Head of caudate nucleus (tissue), 42 donors: ENCODE measurements around the gene KRTAP5-3.
"Not testable (repeated sequence)": the region's sequence is repeated elsewhere in the genome, so short reads cannot be mapped to it uniquely, and the experiment has no call there.

Source experiments
- DNase-seq, 42 donors: peaks; one replicate each; pipeline versions ENCODE4 v3.0.0 to v3.0.0-alpha.2; 2020 to 2021; ENCODE audit warnings: mixed read lengths in 7 of 42
- intact Hi-C: fragments of 100-400 bp; cut with DNase I; formaldehyde crosslinking; loops from one replicate; pipeline ENCODE4 v1.15.0; 2022

The KRTAP5-3 gene

DNA sequence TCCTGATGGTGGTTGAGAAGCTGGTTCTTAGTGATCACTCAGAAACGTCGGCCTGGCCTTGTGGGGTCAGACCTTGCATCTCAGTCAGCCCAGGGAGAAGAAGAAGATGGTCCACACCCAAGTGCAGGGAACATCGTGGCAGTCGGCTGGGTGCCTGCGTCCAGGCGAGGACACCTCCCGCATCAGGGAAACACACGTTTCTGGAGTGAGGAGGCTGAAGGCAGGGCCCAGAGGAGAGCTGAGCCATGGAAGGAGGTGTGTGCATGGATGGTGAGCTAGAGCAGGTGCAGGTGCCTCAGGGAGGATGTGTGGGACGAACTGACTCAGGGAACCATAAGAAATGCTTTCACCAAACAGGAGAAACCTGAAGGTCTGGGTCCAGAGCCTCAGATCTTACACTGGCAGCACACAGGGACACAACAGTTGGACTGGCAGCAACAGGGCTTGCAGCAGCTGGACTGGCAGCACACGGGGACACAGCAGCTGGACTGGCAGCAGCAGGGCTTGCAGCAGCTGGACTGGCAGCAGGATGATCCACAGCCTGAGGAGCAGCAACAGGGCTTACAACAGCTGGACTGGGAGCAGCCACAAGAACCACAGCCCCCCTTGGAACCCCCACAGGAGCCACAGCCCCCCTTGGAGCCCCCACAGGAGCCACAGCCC, 10.8 kb downstream of the KRTAP5-3 start:
- DNase-seq, result peak in 25 of 42 donors; percentile 14 to 77 (median 34)
- intact Hi-C loops, result no loop called here

DNA sequence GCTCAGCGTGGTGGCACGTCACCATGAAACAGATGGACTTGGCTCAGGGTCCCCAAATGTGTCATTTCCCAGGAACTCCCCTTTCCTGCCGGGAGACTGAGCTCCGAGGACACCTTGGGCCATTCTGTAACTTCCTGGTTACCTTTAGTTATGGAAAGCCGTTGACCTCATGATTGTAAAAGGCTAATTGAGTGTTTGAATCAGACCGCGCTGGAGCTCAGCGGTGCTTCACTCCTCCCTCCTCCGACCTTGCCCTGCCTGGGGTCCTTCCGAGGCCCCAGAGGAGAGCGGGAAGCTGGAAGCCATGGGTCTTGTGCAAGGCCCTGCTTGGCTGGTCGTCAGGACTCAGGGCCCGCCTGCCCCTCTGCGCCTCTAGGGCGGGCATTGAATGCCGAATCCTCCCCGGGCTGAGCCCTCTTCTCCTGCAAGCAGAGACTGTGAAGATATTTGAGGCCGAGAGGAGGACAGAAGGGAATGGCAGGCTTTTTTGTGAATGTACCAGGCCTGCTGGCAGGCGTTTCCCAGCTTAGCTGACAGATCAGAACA, 11.6 kb downstream of the KRTAP5-3 start:
- intact Hi-C loops, DNase-seq: not testable (repeated sequence)

DNA sequence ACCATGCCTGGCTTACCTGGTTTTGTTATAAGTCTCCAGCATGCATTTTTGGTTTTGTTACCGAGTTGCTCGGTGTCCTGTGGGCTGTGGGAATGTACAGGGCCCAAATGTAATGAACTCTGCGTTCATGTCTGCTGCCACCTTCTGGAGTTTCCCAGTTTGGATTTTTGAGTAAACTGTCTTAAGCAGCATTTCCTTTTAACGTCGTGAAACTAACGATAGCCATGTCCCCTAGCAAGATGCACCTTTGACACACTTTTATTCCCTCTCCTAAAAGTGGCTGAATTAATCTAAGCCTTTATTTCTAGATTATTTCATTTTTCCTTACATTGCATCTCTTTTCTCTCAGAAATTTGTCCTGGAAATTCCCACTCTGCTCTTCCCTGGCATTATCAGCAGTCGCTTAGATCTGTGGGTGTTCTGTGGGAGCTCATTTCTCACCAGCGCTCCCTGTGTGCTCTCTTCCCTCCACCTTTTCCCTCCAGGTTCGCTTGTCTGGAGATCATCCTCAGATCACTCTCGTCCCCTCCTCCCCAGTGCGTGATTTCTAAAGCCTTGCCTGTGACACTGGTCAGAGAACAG, 12.2 kb downstream of the KRTAP5-3 start:
- peak in 23 of 42 donors; percentile 15 to 74 (median 40) for DNase-seq
- intact Hi-C loops, result not testable (repeated sequence)

DNA sequence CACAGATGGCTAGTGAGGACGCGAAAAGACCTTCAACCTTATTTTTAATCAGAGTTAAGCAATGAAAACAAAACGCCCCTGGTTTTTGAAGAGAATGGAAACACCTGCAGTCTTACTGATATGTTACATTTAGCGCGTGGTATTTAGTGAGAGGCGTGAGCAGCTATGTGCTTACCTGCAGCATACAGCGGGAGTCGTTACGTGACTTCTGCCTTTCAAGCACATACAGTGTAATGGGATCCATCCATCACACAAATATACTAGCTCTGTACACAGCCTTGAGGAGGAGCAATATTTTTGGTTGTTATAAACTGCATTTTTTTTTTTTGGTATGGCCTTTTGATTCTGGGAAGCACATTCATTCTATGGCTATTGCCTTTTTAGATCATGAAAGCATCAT, 15.6 kb downstream of the KRTAP5-3 start:
- no peak for DNase-seq
- intact Hi-C loops, result no loop called here

DNA sequence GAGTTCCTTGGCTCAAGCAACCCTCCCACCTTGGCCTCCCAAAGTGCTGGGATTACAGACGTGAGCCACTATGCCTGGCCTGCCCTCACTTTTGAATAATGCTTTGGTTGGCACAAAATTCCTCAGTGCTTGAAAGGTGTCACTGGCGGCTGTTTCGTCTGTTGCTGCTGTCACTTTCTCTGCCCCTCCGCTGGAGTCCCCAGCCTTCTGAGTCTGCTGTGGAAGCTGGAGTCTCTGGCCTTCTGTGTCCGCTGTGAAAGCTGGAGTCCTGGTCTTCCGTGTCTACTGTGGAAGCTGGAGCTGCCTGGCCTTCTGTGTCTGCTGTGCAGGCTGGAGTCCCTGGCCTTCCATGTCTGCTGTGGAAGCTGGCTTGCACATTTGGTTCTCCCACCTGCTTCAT, 18.3 kb downstream of the KRTAP5-3 start:
- DNase-seq, result no peak
- intact Hi-C loops, result no loop called here

GRCh38 chr11:1589191-1589963, 18.9 kb downstream of the KRTAP5-3 start:
- peak in 1 of 42 donors; percentile 10 for DNase-seq
- intact Hi-C loops, result not testable (repeated sequence)

GRCh38 chr11:1586699-1587098, 21.6 kb downstream of the KRTAP5-3 start:
- DNase-seq, result no peak
- intact Hi-C loops, result no loop called here

- DNase-seq, intact Hi-C loops: not testable (repeated sequence)
Measured at GRCh38 chr11:1584661-1585370, 23.4 kb downstream of the KRTAP5-3 start, which contains the start of gene KRTAP5-1. KRTAP5-1 (minus strand) TSS chr11:1585283; CDS start chr11:1585249, 34 bp downstream.

- intact Hi-C loops, DNase-seq: not testable (repeated sequence)
Measured at GRCh38 chr11:1582909-1583308, 25.4 kb downstream of the KRTAP5-3 start.

DNA sequence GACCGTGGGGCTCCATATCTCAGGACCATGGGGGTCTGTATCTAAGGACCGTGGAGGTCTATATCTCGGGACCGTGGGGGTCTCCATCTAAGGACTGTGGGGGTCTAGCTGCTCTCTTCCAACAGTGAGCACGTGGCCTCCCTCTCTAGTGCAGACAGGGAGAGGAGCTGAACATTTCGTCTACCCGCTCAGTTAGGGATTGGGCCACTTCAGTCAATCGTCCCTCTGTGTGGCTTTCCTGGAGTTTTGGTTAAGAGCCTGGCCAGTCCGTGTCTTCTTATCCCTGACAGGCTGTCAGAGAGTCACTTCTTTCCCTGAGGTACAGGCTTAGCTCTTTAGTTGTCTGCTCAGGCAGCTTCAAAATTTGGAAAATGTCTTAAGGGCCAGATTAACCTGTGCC, 26.3 kb downstream of the KRTAP5-3 start:
- intact Hi-C loops, result no loop called here
- DNase-seq, result no peak

DNA sequence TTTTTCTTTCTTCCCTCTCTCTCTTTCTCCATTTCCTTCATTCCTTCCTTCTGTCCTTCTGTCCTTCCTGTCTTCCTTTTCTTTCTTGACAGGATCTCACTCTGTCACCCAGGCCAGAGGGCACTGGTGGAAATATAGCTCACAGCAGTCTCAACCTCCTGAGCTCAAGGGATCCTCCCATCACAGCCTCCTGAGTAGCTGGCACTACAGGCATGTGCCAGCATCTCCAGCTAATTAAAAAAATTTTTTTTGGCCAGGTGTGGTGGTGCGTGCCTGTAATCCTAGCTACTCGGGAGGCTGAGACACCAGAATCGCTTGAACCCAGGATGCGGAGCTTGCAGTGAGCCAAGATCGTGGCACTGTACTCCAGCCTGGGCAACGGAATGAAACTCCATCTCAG, 31.4 kb downstream of the KRTAP5-3 start:
- intact Hi-C loops, result no loop called here
- DNase-seq, result no peak

DNA sequence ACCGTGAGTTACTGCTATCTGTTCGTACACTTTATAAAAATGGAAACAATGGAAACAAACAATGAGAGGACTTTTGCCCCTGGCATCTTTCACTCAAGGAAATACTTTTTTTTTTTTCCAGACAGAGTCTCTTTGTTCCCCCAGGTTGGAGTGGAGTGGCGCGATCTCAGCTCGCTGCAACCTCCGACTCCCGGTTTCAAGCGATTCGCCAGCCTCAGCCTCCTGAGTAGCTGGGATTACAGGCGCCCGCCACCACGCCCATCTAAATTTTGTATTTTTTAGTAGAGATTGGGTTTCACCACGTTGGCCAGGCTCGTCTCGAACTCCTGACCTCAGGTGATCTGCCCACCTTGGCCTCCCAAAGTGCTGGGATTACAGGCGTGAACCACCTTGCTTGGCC, 32.5 kb downstream of the KRTAP5-3 start:
- not testable (repeated sequence) for DNase-seq
- intact Hi-C loops, result loop anchor here (2.0 kb wide), 1 partner anchor 31 kb away; no protein-coding TSS in a partner anchor

DNA sequence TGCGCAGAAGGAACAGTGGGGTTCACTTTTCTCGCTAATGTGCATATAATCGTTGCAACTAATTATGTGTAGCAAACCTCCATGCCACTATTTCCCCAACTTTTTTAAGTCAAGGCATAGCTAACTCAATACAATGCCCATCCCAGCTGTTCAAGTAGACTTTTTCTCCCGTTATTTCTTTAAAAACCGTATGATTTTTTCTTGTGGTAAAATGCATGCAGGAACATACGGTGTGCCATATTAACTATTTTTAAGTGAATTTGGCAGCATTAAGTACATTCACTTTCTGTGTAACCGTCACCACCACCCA, 33.4 kb downstream of the KRTAP5-3 start:
- intact Hi-C loops, result loop anchor here (2.0 kb wide), 1 partner anchor 30 kb away; no protein-coding TSS in a partner anchor
- DNase-seq, result no peak

- peak in 36 of 42 donors; percentile 54 to 87 (median 73) for DNase-seq
- intact Hi-C loops, result loop anchor here (2.0 kb wide), 1 partner anchor 30 kb away; no protein-coding TSS in a partner anchor
Measured at GRCh38 chr11:1574238-1574932, 33.9 kb downstream of the KRTAP5-3 start.

DNA sequence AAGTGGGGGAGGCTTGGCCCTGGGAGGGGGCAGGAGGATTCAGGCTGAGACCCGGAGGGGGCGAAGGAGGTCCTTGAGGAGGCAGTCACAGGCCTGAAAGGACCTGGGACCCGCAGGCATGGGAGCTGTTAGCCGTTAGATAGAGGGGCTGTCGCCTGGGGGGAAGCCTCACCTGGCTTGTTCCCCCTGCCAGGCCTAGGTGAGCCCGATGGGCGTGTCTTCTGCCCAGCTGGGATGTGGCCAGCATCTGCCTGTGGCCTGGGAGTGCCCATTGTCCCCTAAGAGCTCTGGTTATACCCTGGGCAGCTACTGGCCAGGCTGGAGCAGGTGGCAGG, 34.4 kb downstream of the KRTAP5-3 start:
- DNase-seq, result peak in 4 of 42 donors; percentile 19 to 30 (median 26)
- intact Hi-C loops, result loop anchor here (2.0 kb wide), 1 partner anchor 29 kb away; no protein-coding TSS in a partner anchor

DNA sequence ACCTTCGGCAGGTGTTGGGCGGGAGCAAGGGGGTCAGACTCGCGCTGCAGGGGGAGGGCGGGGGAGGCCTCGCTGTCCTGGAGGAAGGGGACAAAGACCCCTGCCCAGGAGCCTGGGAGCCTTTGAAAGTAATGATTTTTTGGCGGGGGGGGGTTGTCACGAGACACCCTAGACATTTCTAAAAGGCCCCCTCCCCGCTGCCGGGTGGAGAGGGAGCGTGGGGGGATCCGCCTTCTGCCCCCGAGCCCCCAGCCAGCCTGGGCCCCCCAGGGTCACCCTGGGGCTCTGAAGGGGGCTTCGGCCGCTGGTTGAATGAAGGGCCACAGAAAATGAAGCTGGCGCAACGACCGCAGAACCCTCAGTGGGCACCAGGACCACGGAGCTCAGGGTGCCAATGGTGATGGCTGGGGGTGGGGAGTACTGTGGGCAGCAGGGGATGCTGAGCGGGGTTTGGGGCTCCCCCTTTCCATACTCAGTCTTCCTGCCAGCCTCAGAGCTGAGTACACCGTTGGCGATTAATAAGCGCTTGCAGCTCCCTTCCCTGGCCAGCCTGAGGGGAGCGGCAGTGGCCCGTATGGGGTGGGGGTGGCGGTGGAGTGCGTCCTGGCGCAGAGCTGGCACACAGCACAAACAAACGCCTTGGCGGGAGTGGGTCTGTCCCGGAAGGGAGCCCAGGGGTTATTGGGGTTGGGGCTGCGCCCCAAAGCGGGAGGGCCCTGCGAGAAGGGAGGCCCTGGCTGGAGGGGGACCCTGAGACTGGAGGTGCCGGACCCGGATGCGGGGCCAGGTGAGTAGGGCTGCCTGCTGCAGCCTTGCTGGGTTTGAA, 35.0 kb downstream of the KRTAP5-3 start:
- peak in 15 of 42 donors; percentile 26 to 70 (median 53) for DNase-seq
- intact Hi-C loops, result no loop called here

DNA sequence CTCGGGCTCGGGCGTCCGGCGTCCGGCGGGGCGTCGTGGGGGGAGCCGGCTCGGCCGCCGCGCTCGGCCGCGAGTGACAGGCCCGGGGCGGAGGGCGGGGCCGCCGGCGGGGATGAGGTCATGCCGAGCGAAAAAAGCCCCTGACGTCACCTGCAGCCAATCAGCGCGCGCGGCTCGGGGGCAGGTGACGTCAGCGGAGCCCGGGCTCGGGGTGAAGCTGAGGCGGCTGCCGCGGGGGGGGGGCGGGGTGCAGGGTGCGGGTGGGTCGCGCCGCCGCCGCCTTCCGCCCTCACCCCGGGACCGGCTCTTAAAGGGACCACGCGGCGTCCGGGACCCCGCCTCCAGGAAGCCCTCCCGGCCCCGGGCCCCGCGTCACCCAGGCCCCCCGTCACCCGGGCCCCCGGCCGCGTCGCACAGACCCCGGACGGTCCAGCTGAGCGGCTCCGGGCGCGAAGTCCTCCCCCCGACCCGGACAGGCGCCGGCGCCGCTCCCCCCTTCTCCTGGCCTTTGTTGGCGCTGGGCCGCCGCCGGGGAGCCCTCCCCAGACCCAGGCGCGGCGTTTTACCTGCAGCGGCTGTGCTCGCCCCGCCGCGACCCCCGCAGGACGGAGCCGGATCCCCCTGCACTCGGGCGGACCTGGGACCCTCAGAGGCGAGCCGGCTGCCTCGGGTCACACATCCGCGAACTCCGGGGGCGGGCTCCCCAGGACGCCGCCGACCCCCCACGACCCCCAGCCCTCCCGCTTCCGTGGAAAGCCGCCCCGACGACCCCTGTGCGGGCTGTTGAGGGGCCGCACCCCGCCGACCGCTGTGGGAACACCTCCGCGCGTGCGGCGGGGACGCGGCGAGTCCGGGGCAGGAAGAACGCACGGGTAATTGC, 35.8 kb downstream of the KRTAP5-3 start, which contains the start of gene DUSP8:
Gene DUSP8 (minus strand): TSS at position 75 of the 880 bp plus-strand sequence. CDS start 6,445 bp downstream, outside the sequence.
- peak; percentile 80 to 98 (median 94) for DNase-seq
- intact Hi-C loops, result no loop called here
